Neural crest cell (in vitro differentiated cells): Measurements from ENCODE around the gene MMP17. TPM values are rescaled to one million over a fixed set of nuclear protein-coding genes. Genes with fewer than 3 reads are reported as not detected.
A peak's percentile ranks its signal among the peaks of the same experiment; 100 is the strongest.

ENCODE experiments used
- DNase-seq: peaks from one replicate; pipeline ENCODE4 v3.0.0; 2021; ENCODE audit warnings: low read depth, mixed read lengths, low spot score
- H3K27ac Mint-ChIP-seq: one replicate; pipeline ENCODE4 v1.8.0; 2021; ENCODE audit warnings: mild to moderate bottlenecking, mixed read lengths; ENCODE audit not compliant: unreplicated experiment
- H3K27me3 Mint-ChIP-seq: 2 replicates; pipeline ENCODE4 v1.8.0; 2021; ENCODE audit warnings: low read depth, mild to moderate bottlenecking, mixed read lengths
- H3K36me3 Mint-ChIP-seq: 2 replicates; pipeline ENCODE4 v1.8.0; 2021; ENCODE audit warnings: low read depth, mild to moderate bottlenecking, mixed read lengths
- H3K4me1 Mint-ChIP-seq: 2 replicates; pipeline ENCODE4 v1.8.0; 2021; ENCODE audit warnings: mixed read lengths
- H3K4me3 Mint-ChIP-seq: one replicate; pipeline ENCODE4 v1.8.0; 2021; ENCODE audit warnings: mild to moderate bottlenecking, mixed read lengths
- H3K9me3 Mint-ChIP-seq: 2 replicates; pipeline ENCODE4 v1.8.0; 2021; ENCODE audit warnings: mixed read lengths
- total RNA-seq: library from RNA; stranded (reverse); gene quantifications from 2 replicates; pipeline ENCODE4 v1.2.1, GENCODE V29; 2021
- TF ChIP-seq, protein P1 (sequence below): fragments of 200-600 bp; sonication (generic); conservative IDR thresholded peaks from 2 replicates; pipeline ENCODE4 v1.5.0; 2021; ENCODE audit warnings: antibody characterized with exemption, mild to moderate bottlenecking

The MMP17 gene
- total RNA-seq, 1 donor from 2014 or later = 90.9 TPM

DNA sequence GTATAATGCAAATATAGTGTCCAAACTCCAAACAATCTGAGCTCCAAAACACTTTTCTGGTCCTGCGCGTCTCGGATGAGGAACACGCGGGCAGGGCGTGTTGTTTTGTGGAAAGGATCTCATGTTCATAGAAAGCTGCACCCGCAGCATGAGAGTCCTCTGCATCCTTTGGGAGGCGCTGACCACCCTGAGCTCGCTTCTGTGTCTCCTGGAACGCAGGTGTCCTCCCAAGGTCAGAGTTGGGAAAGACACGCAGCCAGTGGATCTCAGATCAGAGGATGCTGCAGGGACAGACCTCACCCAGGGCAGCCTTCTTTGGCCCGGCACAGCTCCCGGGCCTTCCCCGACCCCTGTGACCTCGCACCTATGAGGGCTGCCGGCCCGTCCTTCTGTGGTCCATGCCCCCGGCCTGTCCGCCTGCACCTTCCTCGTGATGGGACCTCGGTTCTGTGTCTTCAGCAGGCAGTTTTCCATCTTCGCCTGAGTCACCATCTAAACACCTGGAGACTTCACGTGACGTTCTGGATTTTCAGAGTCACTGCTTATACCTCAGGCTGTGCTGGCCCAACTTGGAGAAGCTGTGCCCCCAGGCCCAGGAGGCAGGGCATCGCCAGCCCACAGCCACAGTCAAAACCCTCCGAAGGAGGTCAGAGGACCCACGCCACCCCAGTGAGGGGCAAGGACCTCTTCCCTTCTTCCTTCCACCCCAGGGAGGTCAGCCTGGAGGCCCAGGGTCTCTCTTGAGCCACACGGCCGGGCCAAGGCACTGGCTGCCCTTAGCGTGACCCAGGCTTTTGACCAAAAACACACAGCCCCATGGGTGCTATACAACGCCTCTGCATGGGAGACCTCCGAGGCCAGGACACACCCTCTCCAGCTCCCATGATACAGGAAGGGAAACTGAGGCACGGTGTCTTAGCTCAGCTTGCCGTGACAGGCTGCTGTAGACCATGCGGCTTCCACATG, 25.9 kb downstream of the MMP17 start:
- Mint-ChIP-seq H3K4me1 (peaks cover 24% of the 10 kb centered on the region), H3K4me3 (no peak overlapping the region), H3K27me3 (peaks cover 35% of the 10 kb centered on the region), H3K9me3 (no peaks in the 10 kb centered on the region), H3K27ac (no peak overlapping the region), H3K36me3 (no peaks in the 10 kb centered on the region)
- DNase-seq = no peak
- TF ChIP-seq, protein P1, sequence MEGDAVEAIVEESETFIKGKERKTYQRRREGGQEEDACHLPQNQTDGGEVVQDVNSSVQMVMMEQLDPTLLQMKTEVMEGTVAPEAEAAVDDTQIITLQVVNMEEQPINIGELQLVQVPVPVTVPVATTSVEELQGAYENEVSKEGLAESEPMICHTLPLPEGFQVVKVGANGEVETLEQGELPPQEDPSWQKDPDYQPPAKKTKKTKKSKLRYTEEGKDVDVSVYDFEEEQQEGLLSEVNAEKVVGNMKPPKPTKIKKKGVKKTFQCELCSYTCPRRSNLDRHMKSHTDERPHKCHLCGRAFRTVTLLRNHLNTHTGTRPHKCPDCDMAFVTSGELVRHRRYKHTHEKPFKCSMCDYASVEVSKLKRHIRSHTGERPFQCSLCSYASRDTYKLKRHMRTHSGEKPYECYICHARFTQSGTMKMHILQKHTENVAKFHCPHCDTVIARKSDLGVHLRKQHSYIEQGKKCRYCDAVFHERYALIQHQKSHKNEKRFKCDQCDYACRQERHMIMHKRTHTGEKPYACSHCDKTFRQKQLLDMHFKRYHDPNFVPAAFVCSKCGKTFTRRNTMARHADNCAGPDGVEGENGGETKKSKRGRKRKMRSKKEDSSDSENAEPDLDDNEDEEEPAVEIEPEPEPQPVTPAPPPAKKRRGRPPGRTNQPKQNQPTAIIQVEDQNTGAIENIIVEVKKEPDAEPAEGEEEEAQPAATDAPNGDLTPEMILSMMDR = no peak

GRCh38 chr12:131854861-131855476, 26.8 kb downstream of the MMP17 start:
- peak overlapping the region; percentile 43 for H3K27ac Mint-ChIP-seq
- TF ChIP-seq, protein P1 = no peak
- H3K9me3 Mint-ChIP-seq = no peaks in the 10 kb centered on the region
- no peaks in the 10 kb centered on the region for H3K36me3 Mint-ChIP-seq
- peaks cover 26% of the 10 kb centered on the region for H3K4me1 Mint-ChIP-seq
- no peak for DNase-seq
- H3K27me3 Mint-ChIP-seq = peaks cover 39% of the 10 kb centered on the region
- H3K4me3 Mint-ChIP-seq = peak overlapping the region; percentile 51

- Mint-ChIP-seq H3K4me3 (peak overlapping the region; percentile 84), H3K27ac (no peak overlapping the region), H3K9me3 (no peaks in the 10 kb centered on the region), H3K36me3 (no peaks in the 10 kb centered on the region), H3K27me3 (peaks cover 45% of the 10 kb centered on the region), H3K4me1 (peaks cover 32% of the 10 kb centered on the region)
- TF ChIP-seq, protein P1 = no peak
- DNase-seq = no peak
Observed at GRCh38 chr12:131855521-131856142, 27.4 kb downstream of the MMP17 start.

DNA sequence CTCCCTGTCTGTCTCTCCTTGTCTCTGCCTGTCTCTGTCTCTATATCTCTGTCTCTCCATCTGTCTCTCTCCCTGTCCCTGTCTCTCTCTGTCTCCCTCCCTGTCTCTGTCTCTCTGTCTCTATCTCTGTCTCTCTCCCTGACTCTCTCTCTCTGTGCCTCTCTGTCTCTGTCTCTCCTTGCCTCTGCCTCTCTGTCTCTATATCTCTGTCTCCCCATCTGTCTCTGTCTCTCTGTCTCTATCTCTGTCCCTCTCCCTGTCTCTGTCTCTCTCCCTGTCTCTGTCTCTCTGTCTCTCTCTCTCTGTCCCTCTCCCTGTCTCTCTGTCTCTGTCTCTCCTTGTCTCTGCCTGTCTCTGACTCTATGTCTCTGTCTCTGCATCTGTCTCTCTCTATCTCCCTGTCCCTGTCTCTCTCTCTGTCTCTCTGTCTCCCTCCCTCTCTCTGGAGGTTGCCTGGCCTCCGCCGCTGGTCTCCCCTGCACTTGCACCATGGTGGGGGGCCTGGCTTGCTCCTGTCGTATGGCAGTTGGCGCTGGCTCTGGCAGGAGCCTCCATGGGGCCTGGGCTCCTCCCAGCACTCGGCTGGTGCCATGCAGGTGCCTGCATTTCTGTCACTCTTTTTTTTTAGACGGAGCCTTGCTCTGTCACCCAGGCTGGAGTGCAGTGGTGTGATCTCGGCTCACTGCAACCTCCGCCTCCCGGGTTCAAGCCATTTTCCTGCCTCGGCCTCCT, 28.3 kb downstream of the MMP17 start:
- H3K27ac Mint-ChIP-seq = peak overlapping the region; percentile 57
- TF ChIP-seq, protein P1 = no peak
- H3K4me1 Mint-ChIP-seq = peaks cover 39% of the 10 kb centered on the region
- H3K36me3 Mint-ChIP-seq = no peaks in the 10 kb centered on the region
- peak overlapping the region; percentile 84 for H3K4me3 Mint-ChIP-seq
- peaks cover 49% of the 10 kb centered on the region for H3K27me3 Mint-ChIP-seq
- H3K9me3 Mint-ChIP-seq = no peaks in the 10 kb centered on the region
- DNase-seq = no peak
